ENCODE data around the gene NCOA1.
"Not testable (repeated sequence)": the region's sequence is repeated elsewhere in the genome, so short reads cannot be mapped to it uniquely, and the experiment has no call there.

NCOA1 gene

GRCh38 chr2:24650997-24651642 lies 160.1 kb downstream of the NCOA1 start:
- DNase-seq = no peak

GRCh38 chr2:24651643-24652003 lies 160.6 kb downstream of the NCOA1 start:
- DNase-seq = no peak

- DNase-seq = no peak
Measured at GRCh38 chr2:24652265-24653182, 161.5 kb downstream of the NCOA1 start.

DNA sequence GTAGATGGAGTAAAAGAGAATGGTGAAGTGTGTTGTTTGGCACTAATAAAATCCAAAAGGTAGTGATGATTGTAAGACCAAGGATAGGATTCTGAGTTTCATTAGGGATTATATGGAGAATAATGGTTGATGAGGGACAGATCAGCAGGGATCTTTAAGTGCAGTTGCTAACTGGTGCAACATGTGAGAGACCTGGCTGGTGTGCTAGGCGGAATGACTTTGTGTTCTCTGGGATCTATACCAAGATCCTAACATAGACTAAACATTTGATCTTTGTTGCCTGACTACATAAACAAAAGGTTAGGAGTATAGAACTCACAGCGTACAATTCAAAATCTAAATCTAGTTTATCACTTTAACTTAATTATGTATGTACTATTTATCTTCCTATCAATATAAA lies 166.8 kb downstream of the NCOA1 start:
- no peak for DNase-seq

GRCh38 chr2:24658531-24659202 lies 167.6 kb downstream of the NCOA1 start:
- DNase-seq = no peak

GRCh38 chr2:24659862-24660261 lies 168.8 kb downstream of the NCOA1 start:
- no peak for DNase-seq

DNA sequence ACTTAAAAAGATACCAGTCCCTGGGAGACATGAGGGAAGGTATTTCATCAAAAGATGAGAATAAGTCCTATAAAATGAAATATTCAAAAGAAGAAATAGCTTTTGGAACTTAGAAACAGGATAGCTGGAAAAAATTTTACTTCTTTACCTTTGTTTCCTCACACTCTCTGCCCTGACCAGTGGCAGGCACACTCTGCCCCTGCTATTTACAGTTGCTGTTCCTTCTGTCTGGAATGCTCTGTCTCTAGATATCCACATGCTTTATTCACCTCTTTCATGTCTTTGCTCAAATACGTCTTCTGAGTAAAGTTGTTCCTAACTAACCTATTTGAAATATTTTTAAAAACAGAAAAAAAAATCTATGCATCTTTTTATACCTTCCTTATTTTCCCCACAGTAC lies 176.5 kb downstream of the NCOA1 start:
- DNase-seq = no peak

- no peak for DNase-seq
Measured at GRCh38 chr2:24671230-24671629, 180.2 kb downstream of the NCOA1 start.

GRCh38 chr2:24672589-24672988 lies 181.5 kb downstream of the NCOA1 start:
- no peak for DNase-seq

DNA sequence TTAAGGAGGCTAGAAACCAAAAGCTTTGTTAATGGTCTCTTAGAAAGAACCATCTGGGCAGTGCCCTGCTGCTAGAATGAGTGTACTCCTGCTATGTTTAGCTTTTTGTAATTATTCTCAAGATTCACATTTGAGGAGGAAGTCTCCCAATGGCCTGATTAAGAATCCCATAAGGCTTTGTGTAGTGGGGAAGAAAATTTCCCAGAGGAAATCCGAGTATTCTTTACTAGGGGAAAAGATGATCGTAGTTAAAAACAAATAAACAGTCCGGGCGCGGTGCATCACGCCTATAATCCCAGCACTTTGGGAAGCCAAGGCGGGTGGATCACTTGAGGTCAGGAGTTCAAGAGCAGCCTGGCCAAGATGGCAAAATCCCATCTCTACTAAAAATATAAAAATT lies 184.3 kb downstream of the NCOA1 start:
- DNase-seq = no peak

DNA sequence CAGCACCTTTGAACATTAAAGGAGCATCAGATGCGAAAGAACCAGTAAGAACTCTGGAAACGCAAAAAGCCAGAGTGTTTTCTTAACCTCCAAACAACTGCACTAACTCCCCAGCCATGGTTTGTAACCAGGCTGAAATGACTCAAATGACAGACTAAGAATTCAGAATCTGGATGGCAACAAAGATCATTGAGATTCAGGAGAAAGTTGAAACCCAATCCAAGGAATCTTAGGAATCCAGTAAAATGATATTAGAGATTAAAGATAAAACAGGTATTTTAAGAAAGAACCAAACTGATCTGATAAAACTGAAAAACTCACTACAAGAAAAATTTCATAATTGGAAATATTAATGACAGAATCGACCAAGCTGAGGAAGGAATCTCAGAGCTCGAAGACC lies 185.4 kb downstream of the NCOA1 start:
- no peak for DNase-seq

DNA sequence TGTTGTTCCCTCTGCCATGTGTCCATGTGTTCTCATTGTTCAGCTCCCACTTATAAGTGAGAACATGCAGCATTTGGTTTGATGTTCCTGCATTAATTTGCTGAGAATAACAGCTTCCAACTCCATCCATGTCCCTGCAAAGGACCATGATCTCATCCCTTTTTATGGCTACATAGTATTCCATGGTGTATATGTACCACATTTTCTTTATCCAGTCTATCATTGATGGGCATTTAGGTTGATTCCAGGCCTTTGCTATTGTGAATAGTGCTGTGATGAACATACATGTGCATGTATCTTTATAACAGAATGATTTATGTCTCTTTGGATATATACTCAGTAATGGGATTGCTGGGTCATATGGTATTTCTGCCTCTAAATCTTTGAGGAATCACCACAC lies 187.0 kb downstream of the NCOA1 start:
- DNase-seq = not testable (repeated sequence)

DNA sequence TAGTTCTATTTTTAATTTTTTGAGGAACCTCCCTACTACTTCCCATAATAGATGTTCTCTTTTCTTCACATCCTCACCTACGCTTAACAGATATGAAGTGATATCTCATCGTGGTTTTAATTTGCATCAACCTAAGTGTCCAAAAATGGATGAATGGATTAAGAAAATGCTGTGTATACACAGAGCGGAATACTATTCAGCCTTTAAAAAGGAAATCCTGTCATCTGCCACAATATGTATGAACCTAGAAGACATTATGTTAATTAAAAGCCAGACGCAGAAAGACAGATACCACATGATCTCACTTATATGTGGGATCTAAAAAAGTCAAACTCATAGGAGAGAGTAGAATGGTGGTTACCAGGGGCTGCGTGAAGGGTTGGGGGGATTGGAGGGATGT lies 189.1 kb downstream of the NCOA1 start:
- no peak for DNase-seq

GRCh38 chr2:24682304-24682703 lies 191.2 kb downstream of the NCOA1 start:
- DNase-seq = no peak

DNA sequence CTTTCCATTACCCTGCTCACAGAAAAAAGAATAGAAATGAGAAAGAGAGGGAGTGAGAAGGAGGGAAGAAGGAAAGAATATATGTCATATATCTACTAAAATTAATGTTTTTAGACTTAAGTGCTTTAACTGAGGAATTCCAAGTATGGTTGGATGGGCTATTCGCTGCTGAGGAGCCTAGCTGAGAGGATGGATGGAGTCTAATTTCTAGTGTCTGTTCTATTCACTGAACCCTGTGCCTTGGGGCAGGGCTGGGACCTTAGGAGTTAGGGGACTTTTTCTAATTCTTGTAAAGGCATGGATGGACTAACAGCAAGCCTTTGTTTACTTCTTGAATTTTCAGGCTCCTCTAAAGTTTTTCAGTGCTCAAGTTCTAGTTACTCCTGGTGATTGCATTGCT lies 192.4 kb downstream of the NCOA1 start:
- no peak for DNase-seq

DNA sequence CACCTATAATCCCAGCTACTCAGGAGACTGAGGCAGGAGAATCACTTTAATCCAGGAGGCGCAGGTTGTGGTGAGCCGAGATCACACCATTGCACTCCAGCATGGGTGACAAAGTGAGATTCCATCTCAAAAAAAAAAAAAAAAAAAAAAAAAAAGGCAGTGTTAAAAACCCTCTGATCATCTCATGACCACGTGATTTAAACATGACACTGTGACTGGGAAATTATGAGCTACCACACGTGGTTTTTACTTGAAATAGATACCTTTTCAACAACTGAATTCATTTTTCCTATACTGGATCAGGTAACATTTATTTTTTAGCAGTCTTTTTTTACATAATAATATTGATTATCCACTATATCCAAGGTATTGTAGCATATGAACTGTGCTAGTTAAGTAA lies 199.5 kb downstream of the NCOA1 start:
- DNase-seq = no peak

- DNase-seq = no peak
Measured at GRCh38 chr2:24691806-24692205, 200.8 kb downstream of the NCOA1 start.

DNA sequence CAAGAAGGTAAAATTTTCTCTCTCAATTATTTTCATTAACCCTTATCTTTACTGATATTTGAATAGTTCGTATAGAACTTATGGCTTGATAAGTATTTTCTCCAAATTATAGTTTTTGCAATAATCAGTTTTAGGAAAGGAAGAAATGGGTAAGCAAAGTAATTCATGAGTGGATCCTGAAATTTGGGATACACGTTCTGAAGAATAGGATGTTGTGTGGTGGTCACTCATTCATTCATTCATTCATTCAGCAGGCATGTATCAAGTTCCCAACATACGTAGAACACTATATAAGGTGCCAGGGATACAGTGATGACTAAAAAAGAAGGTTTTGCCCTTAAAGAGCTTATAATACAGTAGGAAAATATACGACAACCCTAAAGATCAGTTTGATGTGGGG lies 206.7 kb downstream of the NCOA1 start:
- DNase-seq = no peak

DNA sequence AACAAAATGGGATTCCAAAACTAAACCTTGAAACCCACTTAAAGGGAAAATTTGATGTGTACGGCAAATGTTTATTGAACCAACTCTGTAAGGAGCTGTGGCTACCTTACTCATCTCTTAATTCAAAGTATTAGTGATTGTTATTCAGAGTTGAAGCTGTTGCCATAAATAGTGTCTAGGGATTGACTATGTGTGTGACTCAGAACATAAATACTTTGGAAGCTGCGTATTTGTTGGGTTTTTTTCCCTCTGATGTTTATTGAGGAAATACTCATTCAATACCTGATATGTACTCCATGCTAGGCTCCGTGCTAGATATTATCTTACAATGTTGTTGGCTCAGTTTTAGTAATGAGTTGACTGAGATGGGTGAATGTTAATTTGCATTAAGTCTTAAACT lies 211.7 kb downstream of the NCOA1 start:
- no peak for DNase-seq

GRCh38 chr2:24704692-24705091 lies 213.6 kb downstream of the NCOA1 start:
- DNase-seq = no peak

GRCh38 chr2:24707143-24707542 lies 216.1 kb downstream of the NCOA1 start:
- DNase-seq = no peak

DNA sequence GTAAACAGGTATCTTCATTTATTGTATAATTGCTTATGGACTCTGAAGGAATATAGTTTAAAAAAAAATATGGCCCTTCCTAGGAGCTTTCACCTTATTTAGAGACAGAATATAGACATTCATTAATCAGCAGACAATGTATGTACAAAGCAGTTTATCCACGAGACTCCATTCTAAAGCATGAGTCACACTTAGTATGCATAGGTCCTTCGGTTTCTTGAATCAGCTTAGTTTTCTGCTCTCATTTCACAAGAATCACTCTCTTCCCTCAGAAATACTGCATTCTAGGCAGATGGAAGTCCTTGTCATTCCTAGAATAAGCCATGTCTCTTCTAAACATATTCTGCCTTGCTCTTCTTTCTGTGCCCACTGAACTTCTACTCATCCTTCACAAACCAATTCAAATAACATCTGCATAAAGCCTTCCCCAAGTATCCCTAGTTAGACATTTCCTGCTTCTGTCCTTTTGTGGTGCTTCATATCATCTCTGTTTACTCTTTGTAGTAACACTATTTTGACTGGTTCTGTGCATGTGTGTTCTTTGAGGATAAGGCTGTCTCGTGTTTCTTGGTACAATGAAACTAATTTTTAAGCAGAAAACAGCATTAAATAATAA lies 217.6 kb downstream of the NCOA1 start:
- no peak for DNase-seq

DNA sequence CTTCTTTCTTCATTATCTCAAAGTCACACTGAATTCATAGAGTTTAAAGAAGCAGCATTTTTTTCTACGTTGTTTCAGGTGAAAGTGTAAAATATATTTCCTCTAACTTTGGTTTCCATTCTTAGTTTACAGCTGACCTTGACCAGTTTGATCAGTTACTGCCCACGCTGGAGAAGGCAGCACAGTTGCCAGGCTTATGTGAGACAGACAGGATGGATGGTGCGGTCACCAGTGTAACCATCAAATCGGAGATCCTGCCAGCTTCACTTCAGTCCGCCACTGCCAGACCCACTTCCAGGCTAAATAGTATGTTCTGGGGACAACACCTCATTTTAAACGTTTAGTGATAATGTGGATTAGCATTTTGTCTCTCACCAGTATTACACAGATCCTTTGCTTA lies 219.8 kb downstream of the NCOA1 start:
- DNase-seq = no peak

GRCh38 chr2:24711865-24712264 lies 220.8 kb downstream of the NCOA1 start:
- DNase-seq = no peak
